Measurements from ENCODE around the gene QDPR. TPM values are rescaled to one million over a fixed set of nuclear protein-coding genes. Genes with fewer than 3 reads are reported as not detected.

The QDPR gene
- total and polyA plus RNA-seq, 9 donors, result 16.7 to 116 (median 86.5) TPM

DNA sequence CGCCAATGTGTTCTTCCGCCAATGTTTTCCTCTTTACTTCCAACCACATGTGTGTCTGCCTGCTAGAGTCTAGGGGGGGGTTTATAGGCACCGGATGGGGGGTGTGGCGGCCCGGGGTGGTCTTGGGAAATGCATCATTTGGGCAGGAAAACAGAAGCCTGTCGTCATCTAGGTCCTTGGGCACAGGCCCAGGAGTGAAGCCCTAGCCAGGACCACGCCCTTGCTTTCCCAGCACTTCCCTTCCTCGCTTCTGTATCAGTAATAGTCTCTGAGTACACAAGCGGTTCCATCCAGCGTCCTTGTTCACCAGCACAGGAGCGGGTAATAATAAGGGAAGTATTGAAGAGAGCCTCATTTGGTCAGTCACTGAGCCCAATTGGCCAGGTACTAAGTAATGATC, 74.5 kb downstream of the QDPR start:
- no peak for DNase-seq
- no peak overlapping the region for H3K27ac ChIP-seq (ENCODE audit: low read length)

GRCh38 chr4:17436750-17437090, 75.2 kb downstream of the QDPR start:
- WGBS (ENCODE audit: insufficient coverage), result 95% methylated on average over 27 of the region's 28 CpGs
- Histone ChIP-seq H3K36me3 (ENCODE audit: control insufficient read depth, insufficient read depth, low read length) (no peaks in the 10 kb centered on the region), H3K4me3 (ENCODE audit: low read length) (no peak overlapping the region), H3K4me1 (ENCODE audit: control insufficient read depth, insufficient read depth, low read length) (no peaks in the 10 kb centered on the region), H3K27me3 (ENCODE audit: control insufficient read depth, insufficient read depth, low read length) (no peaks in the 10 kb centered on the region), H3K9me3 (replicated peaks; ENCODE audit: control insufficient read depth, low read depth, low read length) (no peaks in the 10 kb centered on the region), H3K27ac (ENCODE audit: low read length) (no peak overlapping the region)
- no peak for DNase-seq

More for the DNA sequence above, 74.5 kb downstream of the QDPR start:
- no peak overlapping the region for H3K4me3 ChIP-seq (ENCODE audit: low read length)
- 80% methylated on average over 4 of the region's 11 CpGs for WGBS (ENCODE audit: insufficient coverage)
- H3K27me3 ChIP-seq (ENCODE audit: control insufficient read depth, insufficient read depth, low read length), result no peaks in the 10 kb centered on the region
- H3K4me1 ChIP-seq (ENCODE audit: control insufficient read depth, insufficient read depth, low read length), result no peaks in the 10 kb centered on the region
- no peaks in the 10 kb centered on the region for H3K36me3 ChIP-seq (ENCODE audit: control insufficient read depth, insufficient read depth, low read length)
- H3K9me3 ChIP-seq (replicated peaks; ENCODE audit: control insufficient read depth, low read depth, low read length), result no peaks in the 10 kb centered on the region

Other genes with a start within 250 kb of the QDPR start
- not detected for gene CLRN2, start 3.1 kb upstream of the QDPR start, total RNA-seq
- gene CLRN2, start 3.1 kb upstream of the QDPR start, polyA plus RNA-seq (ENCODE audit: insufficient read depth in 1 of 8, insufficient read length in 8 of 8, low replicate concordance in 1 of 8), result not detected
- gene LAP3, start 65.1 kb upstream of the QDPR start, total RNA-seq, result 47.7 TPM
- 10 to 100 TPM; 45.2 to 57.5 (median 47.7) TPM for gene LAP3, start 65.1 kb upstream of the QDPR start, polyA plus RNA-seq (ENCODE audit: insufficient read depth in 1 of 8, insufficient read length in 8 of 8, low replicate concordance in 1 of 8)
- 15.5 TPM for gene MED28, start 102.6 kb upstream of the QDPR start, total RNA-seq
- gene MED28, start 102.6 kb upstream of the QDPR start, polyA plus RNA-seq (ENCODE audit: insufficient read depth in 1 of 8, insufficient read length in 8 of 8, low replicate concordance in 1 of 8), result 10 to 100 TPM; 22.8 to 33.1 (median 28.1) TPM

Data from muscle of leg (tissue), 11 donors.